HG03066 (cell line): ENCODE data around the gene EYA4.

ENCODE experiments used
- ATAC-seq: cut with Tn5 transposase; IDR thresholded peaks from one replicate; pipeline ENCODE4 v1.9.1; 2021; ENCODE audit warnings: low read depth; ENCODE audit not compliant: unreplicated experiment

EYA4 gene

GRCh38 chr6:133277900-133278545, 36.9 kb downstream of the EYA4 start:
- no peak for ATAC-seq

GRCh38 chr6:133286765-133287164, 45.6 kb downstream of the EYA4 start:
- no peak for ATAC-seq

- no peak for ATAC-seq
Measured at GRCh38 chr6:133288662-133289061, 47.5 kb downstream of the EYA4 start.

- no peak for ATAC-seq
Measured at GRCh38 chr6:133289733-133290306, 48.7 kb downstream of the EYA4 start.

- ATAC-seq = no peak
Measured at GRCh38 chr6:133290930-133291329, 49.8 kb downstream of the EYA4 start.

- ATAC-seq = no peak
Measured at GRCh38 chr6:133291671-133292070, 50.5 kb downstream of the EYA4 start.

GRCh38 chr6:133297657-133298056, 56.5 kb downstream of the EYA4 start:
- no peak for ATAC-seq

GRCh38 chr6:133298335-133298734, 57.2 kb downstream of the EYA4 start:
- ATAC-seq = no peak

- no peak for ATAC-seq
Measured at GRCh38 chr6:133298801-133299200, 57.6 kb downstream of the EYA4 start.

- no peak for ATAC-seq
Measured at GRCh38 chr6:133300896-133301295, 59.7 kb downstream of the EYA4 start.

GRCh38 chr6:133301835-133302234, 60.7 kb downstream of the EYA4 start:
- ATAC-seq = no peak

GRCh38 chr6:133306931-133307330, 65.8 kb downstream of the EYA4 start:
- no peak for ATAC-seq

- ATAC-seq = no peak
Measured at GRCh38 chr6:133309579-133309978, 68.4 kb downstream of the EYA4 start.

- ATAC-seq = no peak
Measured at GRCh38 chr6:133312006-133312405, 70.8 kb downstream of the EYA4 start.

GRCh38 chr6:133313068-133313467, 71.9 kb downstream of the EYA4 start:
- ATAC-seq = no peak

GRCh38 chr6:133314947-133315346, 73.8 kb downstream of the EYA4 start:
- no peak for ATAC-seq

- no peak for ATAC-seq
Measured at GRCh38 chr6:133315811-133316210, 74.7 kb downstream of the EYA4 start.

GRCh38 chr6:133317704-133318103, 76.5 kb downstream of the EYA4 start:
- no peak for ATAC-seq

GRCh38 chr6:133326584-133326983, 85.4 kb downstream of the EYA4 start:
- no peak for ATAC-seq

- ATAC-seq = no peak
Measured at GRCh38 chr6:133333852-133334251, 92.7 kb downstream of the EYA4 start.

- no peak for ATAC-seq
Measured at GRCh38 chr6:133337308-133337707, 96.2 kb downstream of the EYA4 start.

- ATAC-seq = no peak
Measured at GRCh38 chr6:133339543-133340384, 98.6 kb downstream of the EYA4 start.
